Measurements from ENCODE around the gene MRTFA.

DNA sequence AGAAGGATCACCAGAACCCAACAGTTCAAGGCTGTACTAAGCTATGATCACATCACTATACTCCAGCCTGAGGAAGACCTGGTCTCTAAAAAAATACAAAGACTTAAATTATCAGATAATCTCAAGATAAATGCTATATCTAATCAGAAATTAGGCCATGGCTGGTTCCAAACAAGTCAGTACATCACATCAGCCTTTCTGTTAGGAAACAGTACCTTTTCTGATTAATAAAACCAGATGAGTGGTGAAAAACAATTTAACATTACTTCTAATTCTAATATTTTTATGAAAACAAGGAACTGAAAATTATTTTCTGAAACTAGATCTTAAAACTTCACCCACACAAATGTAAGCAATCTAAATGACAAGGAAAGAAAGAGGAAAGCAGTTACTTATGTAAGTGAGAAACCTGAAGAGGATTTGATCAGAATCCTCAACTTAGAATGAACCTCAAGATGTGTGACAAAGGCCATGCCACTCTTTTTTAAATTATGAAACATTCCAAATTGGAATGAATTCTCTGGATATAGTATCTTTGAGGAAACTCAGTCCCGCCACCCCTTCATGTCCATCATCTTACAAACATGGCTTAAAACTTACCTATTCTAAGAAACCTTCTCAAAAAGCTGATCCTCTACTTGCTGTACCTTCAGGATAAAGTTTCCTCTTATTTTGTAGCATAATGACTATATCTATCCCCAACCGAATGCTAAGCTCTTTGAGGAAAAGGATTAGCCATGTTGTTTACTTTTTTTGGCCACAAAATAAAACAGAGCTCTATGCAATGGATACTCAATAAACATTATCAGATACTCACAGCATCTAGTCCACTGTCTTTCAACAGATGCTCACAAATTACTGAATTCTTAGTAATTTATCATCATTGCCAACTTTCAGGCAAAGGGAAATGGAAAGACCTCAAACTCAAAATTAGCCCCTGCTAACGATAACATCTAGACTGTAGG, 132.0 kb downstream of the MRTFA start:
- TF ChIP-seq, protein P1, sequence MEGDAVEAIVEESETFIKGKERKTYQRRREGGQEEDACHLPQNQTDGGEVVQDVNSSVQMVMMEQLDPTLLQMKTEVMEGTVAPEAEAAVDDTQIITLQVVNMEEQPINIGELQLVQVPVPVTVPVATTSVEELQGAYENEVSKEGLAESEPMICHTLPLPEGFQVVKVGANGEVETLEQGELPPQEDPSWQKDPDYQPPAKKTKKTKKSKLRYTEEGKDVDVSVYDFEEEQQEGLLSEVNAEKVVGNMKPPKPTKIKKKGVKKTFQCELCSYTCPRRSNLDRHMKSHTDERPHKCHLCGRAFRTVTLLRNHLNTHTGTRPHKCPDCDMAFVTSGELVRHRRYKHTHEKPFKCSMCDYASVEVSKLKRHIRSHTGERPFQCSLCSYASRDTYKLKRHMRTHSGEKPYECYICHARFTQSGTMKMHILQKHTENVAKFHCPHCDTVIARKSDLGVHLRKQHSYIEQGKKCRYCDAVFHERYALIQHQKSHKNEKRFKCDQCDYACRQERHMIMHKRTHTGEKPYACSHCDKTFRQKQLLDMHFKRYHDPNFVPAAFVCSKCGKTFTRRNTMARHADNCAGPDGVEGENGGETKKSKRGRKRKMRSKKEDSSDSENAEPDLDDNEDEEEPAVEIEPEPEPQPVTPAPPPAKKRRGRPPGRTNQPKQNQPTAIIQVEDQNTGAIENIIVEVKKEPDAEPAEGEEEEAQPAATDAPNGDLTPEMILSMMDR (IDR thresholded peaks at IDR 0.05), result no peak
- TF ChIP-seq ZFX (IDR thresholded peaks at IDR 0.05; ENCODE audit: borderline replicate concordance), result no peak

Measured in 22Rv1 (cell line).